OCI-LY3 (cell line): ENCODE data around the gene RABGAP1.

Source experiments
- EZH2phosphoT487 ChIP-seq: fragments of 200-600 bp; shearing (Covaris generic); IDR thresholded peaks from 2 replicates; pipeline ENCODE4 v1.6.1; 2018; ENCODE audit warnings: antibody characterized with exemption, mixed run types, low read depth
- TF ChIP-seq, protein P1 (sequence below): fragments of 200-600, 300-600 bp; sonication (generic); IDR thresholded peaks from 2 replicates; pipeline ENCODE4 v1.5.1; 2014; ENCODE audit warnings: antibody characterized with exemption, low read length, low read depth

DNA sequence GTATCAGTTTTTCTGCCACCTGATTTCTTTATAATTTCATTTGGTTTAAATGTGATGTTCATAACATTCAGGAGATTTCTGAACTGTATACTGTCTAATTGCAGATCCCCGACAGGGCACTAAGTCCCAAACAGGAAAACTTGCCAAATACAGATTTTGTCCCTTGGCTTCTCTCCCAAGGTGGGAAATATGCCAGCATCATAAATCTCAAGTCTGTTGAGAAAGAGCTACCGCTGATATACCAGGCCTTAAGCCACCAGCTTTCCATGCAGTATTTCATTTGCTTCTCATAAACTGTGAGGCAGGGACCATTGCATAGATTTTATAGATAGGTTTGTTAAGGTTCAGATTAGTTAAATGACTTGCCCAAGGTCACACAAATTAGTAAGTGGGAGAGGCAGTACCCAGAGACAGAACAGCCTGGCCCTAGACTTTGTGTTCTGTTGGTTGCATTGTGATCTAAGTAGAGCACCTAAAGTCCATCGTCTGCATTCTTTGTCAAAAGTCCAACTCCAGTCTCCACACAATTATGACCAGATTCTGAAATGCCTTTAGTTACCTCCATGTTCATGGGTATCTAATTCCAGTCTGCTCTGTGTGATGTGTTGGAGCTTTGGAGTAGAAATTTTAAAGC, 108.9 kb downstream of the RABGAP1 start:
- TF ChIP-seq, protein P1, sequence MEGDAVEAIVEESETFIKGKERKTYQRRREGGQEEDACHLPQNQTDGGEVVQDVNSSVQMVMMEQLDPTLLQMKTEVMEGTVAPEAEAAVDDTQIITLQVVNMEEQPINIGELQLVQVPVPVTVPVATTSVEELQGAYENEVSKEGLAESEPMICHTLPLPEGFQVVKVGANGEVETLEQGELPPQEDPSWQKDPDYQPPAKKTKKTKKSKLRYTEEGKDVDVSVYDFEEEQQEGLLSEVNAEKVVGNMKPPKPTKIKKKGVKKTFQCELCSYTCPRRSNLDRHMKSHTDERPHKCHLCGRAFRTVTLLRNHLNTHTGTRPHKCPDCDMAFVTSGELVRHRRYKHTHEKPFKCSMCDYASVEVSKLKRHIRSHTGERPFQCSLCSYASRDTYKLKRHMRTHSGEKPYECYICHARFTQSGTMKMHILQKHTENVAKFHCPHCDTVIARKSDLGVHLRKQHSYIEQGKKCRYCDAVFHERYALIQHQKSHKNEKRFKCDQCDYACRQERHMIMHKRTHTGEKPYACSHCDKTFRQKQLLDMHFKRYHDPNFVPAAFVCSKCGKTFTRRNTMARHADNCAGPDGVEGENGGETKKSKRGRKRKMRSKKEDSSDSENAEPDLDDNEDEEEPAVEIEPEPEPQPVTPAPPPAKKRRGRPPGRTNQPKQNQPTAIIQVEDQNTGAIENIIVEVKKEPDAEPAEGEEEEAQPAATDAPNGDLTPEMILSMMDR, result no peak
- TF ChIP-seq EZH2phosphoT487, result no peak
